Progenitor cell of endocrine pancreas (in vitro differentiated cells): ENCODE data around the gene NDST1. TPM values are rescaled to one million over a fixed set of nuclear protein-coding genes. Genes with fewer than 3 reads are reported as not detected.

Experiments
- DNase-seq: peaks from one replicate; pipeline ENCODE4 v3.0.0; 2021; ENCODE audit warnings: low spot score; ENCODE audit not compliant: unreplicated experiment
- H3K27ac Mint-ChIP-seq: 2 replicates; pipeline ENCODE4 v1.8.0; 2021; ENCODE audit warnings: mild to moderate bottlenecking, moderate library complexity, mixed read lengths
- H3K27me3 Mint-ChIP-seq: 2 replicates; pipeline ENCODE4 v1.8.0; 2021; ENCODE audit warnings: mixed read lengths
- H3K36me3 Mint-ChIP-seq: 2 replicates; pipeline ENCODE4 v1.8.0; 2022; ENCODE audit warnings: mixed read lengths; ENCODE audit not compliant: insufficient read depth
- H3K4me1 Mint-ChIP-seq: 2 replicates; pipeline ENCODE4 v1.8.0; 2021; ENCODE audit warnings: low read depth, mixed read lengths
- H3K4me3 Mint-ChIP-seq: 2 replicates; pipeline ENCODE4 v1.8.0; 2021; ENCODE audit warnings: low read depth, mild to moderate bottlenecking, moderate library complexity, mixed read lengths
- H3K9me3 Mint-ChIP-seq: 2 replicates; pipeline ENCODE4 v1.8.0; 2021; ENCODE audit warnings: low read depth, mixed read lengths
- CTCF ChIP-seq: fragments of 200-600 bp; sonication (generic); IDR thresholded peaks from one replicate; pipeline ENCODE4 v1.5.0; 2021; ENCODE audit warnings: antibody characterized with exemption, mild to moderate bottlenecking; ENCODE audit not compliant: unreplicated experiment
- total RNA-seq: library from RNA; stranded (reverse); gene quantifications from 2 replicates; pipeline ENCODE4 v1.2.1, GENCODE V29; 2021

NDST1 gene
- total RNA-seq, 1 donor from 2014 or later, result 169 TPM

- no peak for TF ChIP-seq CTCF
- no peak for DNase-seq
- Mint-ChIP-seq H3K4me1 (peaks cover 13% of the 10 kb centered on the region), H3K27me3 (no peaks in the 10 kb centered on the region), H3K4me3 (no peak overlapping the region), H3K36me3 (peaks cover 9% of the 10 kb centered on the region), H3K9me3 (no peaks in the 10 kb centered on the region), H3K27ac (no peak overlapping the region)
Measured at GRCh38 chr5:150527808-150528207, 19.9 kb downstream of the NDST1 start.

- Mint-ChIP-seq H3K9me3 (no peaks in the 10 kb centered on the region), H3K4me1 (peaks cover 4% of the 10 kb centered on the region), H3K4me3 (no peak overlapping the region), H3K27me3 (no peaks in the 10 kb centered on the region), H3K36me3 (peaks cover 8% of the 10 kb centered on the region), H3K27ac (peak overlapping the region; percentile 49)
- no peak for TF ChIP-seq CTCF
- DNase-seq, result no peak
Measured at GRCh38 chr5:150528924-150529546, 21.1 kb downstream of the NDST1 start.

- TF ChIP-seq CTCF, result no peak
- no peaks in the 10 kb centered on the region for H3K27me3 Mint-ChIP-seq
- no peak for DNase-seq
- H3K9me3 Mint-ChIP-seq, result no peaks in the 10 kb centered on the region
- no peak overlapping the region for H3K27ac Mint-ChIP-seq
- H3K4me3 Mint-ChIP-seq, result no peak overlapping the region
- peaks cover 4% of the 10 kb centered on the region for H3K4me1 Mint-ChIP-seq
- peaks cover 8% of the 10 kb centered on the region for H3K36me3 Mint-ChIP-seq
Measured at GRCh38 chr5:150529555-150529954, 21.6 kb downstream of the NDST1 start.

- Mint-ChIP-seq H3K27ac (no peak overlapping the region), H3K36me3 (peaks cover 9% of the 10 kb centered on the region), H3K4me1 (peaks cover 4% of the 10 kb centered on the region), H3K4me3 (no peak overlapping the region), H3K9me3 (no peaks in the 10 kb centered on the region), H3K27me3 (no peaks in the 10 kb centered on the region)
- TF ChIP-seq CTCF, result no peak
- no peak for DNase-seq
Measured at GRCh38 chr5:150530423-150530822, 22.5 kb downstream of the NDST1 start.

- Mint-ChIP-seq H3K36me3 (peaks cover 8% of the 10 kb centered on the region), H3K4me1 (no peaks in the 10 kb centered on the region), H3K27ac (no peak overlapping the region), H3K9me3 (no peaks in the 10 kb centered on the region), H3K4me3 (no peak overlapping the region), H3K27me3 (no peaks in the 10 kb centered on the region)
- DNase-seq, result no peak
- no peak for TF ChIP-seq CTCF
Measured at GRCh38 chr5:150530951-150531588, 23.1 kb downstream of the NDST1 start.
